HepG2 (cell line): ENCODE results near the gene SH3D19. TPM values are rescaled to one million over a fixed set of nuclear protein-coding genes. Genes with fewer than 3 reads are reported as not detected.

Experiments used
- ATAC-seq: fragments of 200-7000 bp; cut with Tn5 transposase; 3 replicates; pipeline ENCODE4 v1.9.1; 2020; ENCODE audit warnings: mild to moderate bottlenecking, moderate library complexity
- BruUV-seq: library from RNA; stranded (reverse); fragments of 400-500 nt; replicated peaks from 2 replicates; lab custom pipeline; 2021; lab: Mats Ljungman, UMichigan
- CTCF ChIA-PET: fragments of 300-600 bp; formaldehyde crosslinking; extraction: SDS; loops from one replicate; lab custom pipeline; 2021; ENCODE audit warnings: low total read pairs, inconsistent platforms, low intra/inter-chr PET ratio; lab: Yijun Ruan, JAX
- POLR2A ChIA-PET: fragments of 350-600 bp; sonication (Branson Sonifier 250); formaldehyde crosslinking; loops from one replicate; lab custom pipeline; 2020; ENCODE audit warnings: antibody characterized with exemption, inconsistent platforms; lab: Yijun Ruan, JAX
- DNase-seq: peaks from one replicate; pipeline ENCODE4 v3.0.0-alpha.2; 2015; ENCODE audit warnings: low spot score
- FAIRE-seq: peaks from 3 replicates; lab custom pipeline; 2011; peaks lifted over from hg19 to GRCh38; lab: Jason Lieb, UNC
- H2AFZ ChIP-seq: one replicate; pipeline ENCODE4 v1.6.1; 2011; ENCODE audit warnings: low read length, inconsistent platforms
- H3K27ac ChIP-seq: fragments of 300-600 bp; 3 replicates; pipeline ENCODE4 v1.8.0; 2011; ENCODE audit warnings: mixed run types, mild to moderate bottlenecking, mixed read lengths, low read length, inconsistent platforms; ENCODE audit not compliant: insufficient read depth; ENCODE audit errors: extremely low read length
- H3K27me3 ChIP-seq, 2 experiments: fragments of 200-600 bp in 1 of 2; 2 replicates in 1 of 2; 3 replicates in 1 of 2; pipeline versions ENCODE4 v1.6.0 to v1.8.0; 2011; ENCODE audit warnings: low read length in 2 of 2, mild to moderate bottlenecking in 2 of 2, moderate library complexity in 2 of 2, inconsistent platforms in 1 of 2; ENCODE audit not compliant: insufficient read depth in 2 of 2, control insufficient read depth in 1 of 2
- H3K36me3 ChIP-seq, 2 experiments: fragments of 200-600 bp in 1 of 2; replicated peaks in 1 of 2; 2 replicates in 1 of 2; 3 replicates in 1 of 2; pipeline versions ENCODE4 v1.5.1 to v1.8.0; 2011; ENCODE audit warnings: low read length in 2 of 2, inconsistent platforms in 1 of 2; ENCODE audit not compliant: insufficient read depth in 2 of 2, control insufficient read depth in 1 of 2
- H3K4me1 ChIP-seq: 2 replicates; pipeline ENCODE4 v1.5.1; 2012; ENCODE audit warnings: low read length, inconsistent platforms; ENCODE audit not compliant: insufficient read depth
- H3K4me2 ChIP-seq: 2 replicates; pipeline ENCODE4 v1.6.0; 2011; ENCODE audit warnings: low read depth, low read length, inconsistent platforms
- H3K4me3 ChIP-seq, 3 experiments: fragments of 200-600 bp in 1 of 3; sonication (generic), shearing (Covaris generic) in 1 of 3; replicated peaks in 1 of 3; 2 replicates each; pipeline ENCODE4 v1.5.1; 2011 to 2016; ENCODE audit warnings: low read length in 3 of 3, inconsistent platforms in 2 of 3, low read depth in 2 of 3, mild to moderate bottlenecking in 2 of 3, control low read depth in 1 of 3, mixed read lengths in 1 of 3; ENCODE audit not compliant: insufficient read depth in 1 of 3
- H3K79me2 ChIP-seq: one replicate; pipeline ENCODE4 v1.6.1; 2011; ENCODE audit warnings: low read length, inconsistent platforms; ENCODE audit not compliant: insufficient read depth
- H3K9ac ChIP-seq: 2 replicates; pipeline ENCODE4 v1.6.0; 2011; ENCODE audit warnings: mild to moderate bottlenecking, low read depth, low read length, inconsistent platforms; ENCODE audit not compliant: insufficient read depth
- H3K9me3 ChIP-seq: 2 replicates; pipeline ENCODE4 v1.5.1; 2012; ENCODE audit warnings: mild to moderate bottlenecking, low read length
- H4K20me1 ChIP-seq: 2 replicates; pipeline ENCODE4 v1.6.0; 2011; ENCODE audit warnings: inconsistent platforms, mild to moderate bottlenecking, low read length, moderate library complexity; ENCODE audit not compliant: insufficient read depth
- ASH2L ChIP-seq: fragments of 300-600, 200-600 bp; sonication (generic); IDR thresholded peaks from 2 replicates; pipeline ENCODE4 v1.7.0; 2017; ENCODE audit warnings: low read depth, mild to moderate bottlenecking, moderate library complexity, mixed read lengths, low read length; ENCODE audit not compliant: insufficient read length
- FOSL2 ChIP-seq: sonication (generic); formaldehyde crosslinking; IDR thresholded peaks from 2 replicates; pipeline ENCODE4 v1.4.0; 2020; ENCODE audit warnings: missing genetic modification reagents
- RFXAP ChIP-seq: sonication (generic); formaldehyde crosslinking; IDR thresholded peaks from 2 replicates; pipeline ENCODE4 v1.4.0; 2020; ENCODE audit warnings: missing genetic modification reagents, borderline replicate concordance
- RORA ChIP-seq: sonication (generic); formaldehyde crosslinking; IDR thresholded peaks from 2 replicates; pipeline ENCODE4 v1.5.0; 2020; ENCODE audit warnings: mild to moderate bottlenecking, missing genetic modification reagents, moderate library complexity
- ZNF136 ChIP-seq: sonication (generic); formaldehyde crosslinking; IDR thresholded peaks from 2 replicates; pipeline ENCODE4 v1.8.1; 2022; ENCODE audit warnings: low read depth, mild to moderate bottlenecking, moderate library complexity, missing genetic modification reagents
- WGBS: methylation state at CpG from one replicate; pipeline ENCODE4 v1.1.6; 2017; ENCODE audit warnings: low lambda C conversion rate; 5-methylcytosine and 5-hydroxymethylcytosine counted together
- in situ Hi-C: cut with HindIII; loops from 2 replicates; pipeline ENCODE4 v1.10.0; 2017; ENCODE audit warnings: low pct_unique_long_range_greater_than_20kb; ENCODE audit not compliant: extremely low pct_ligation_motif_present
- intact Hi-C: fragments of 100-400 bp; cut with micrococcal nuclease; formaldehyde crosslinking; loops from one replicate; pipeline ENCODE4 v1.10.0; 2022; ENCODE audit not compliant: unreplicated experiment
- polyA plus RNA-seq, 8 experiments: library from polyadenylated mRNA; depleted of rRNA in 3 of 8; stranded (reverse) in 7 of 8; unstranded in 1 of 8; fragments of >200 nt; fragmentation: Illumina TruSeq in 4 of 8; extraction: Trizol in 4 of 8; gene quantifications; 2 replicates each; pipeline versions ENCODE4 v1.2.1 to v1.2.3, GENCODE V29; 2011 to 2016; ENCODE audit warnings: low read depth in 4 of 8, missing spikeins in 1 of 8, mixed read lengths in 1 of 8; ENCODE audit not compliant: insufficient read depth in 1 of 8
- total RNA-seq, 5 experiments: library from RNA; depleted of rRNA; stranded (reverse); fragments of >200 nt; fragmentation: Illumina TruSeq; extraction: Trizol; gene quantifications; 2 replicates each; pipeline ENCODE4 v1.2.3, GENCODE V29; 2016; ENCODE audit warnings: low read depth in 1 of 5
- TF ChIP-seq, protein P1 (sequence below): sonication (generic); formaldehyde crosslinking; IDR thresholded peaks from 2 replicates; pipeline ENCODE4 v1.8.0; 2022; ENCODE audit warnings: mild to moderate bottlenecking, missing genetic modification reagents; ENCODE audit not compliant: insufficient replicate concordance

Gene SH3D19
- total and polyA plus RNA-seq, 2 of the 13 experiments (the other 11 are each of a cell fraction or from before 2014, with no cell fraction given): 31.2 to 38.0 TPM

DNA sequence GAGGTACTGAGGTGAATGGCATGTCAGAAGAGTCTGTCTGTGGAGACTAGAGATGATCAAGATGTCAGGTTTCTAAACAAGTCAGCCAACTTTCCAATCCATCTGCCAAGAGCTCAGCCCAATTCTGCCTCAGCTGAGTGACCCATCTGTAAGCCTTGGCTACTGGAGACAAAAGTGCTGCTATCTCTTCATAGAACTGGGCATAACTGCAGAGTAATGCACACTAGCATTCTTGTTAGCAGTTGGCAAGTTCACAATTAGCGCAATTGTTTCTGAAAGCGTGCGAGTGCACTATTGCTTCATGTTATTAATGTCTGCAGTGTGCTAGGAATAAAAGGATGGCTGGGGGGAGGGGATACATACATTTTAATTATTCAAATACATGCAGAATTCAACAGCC, 32.9 kb upstream of the SH3D19 start (continued):
- TF ChIP-seq ASH2L: no peak

DNA sequence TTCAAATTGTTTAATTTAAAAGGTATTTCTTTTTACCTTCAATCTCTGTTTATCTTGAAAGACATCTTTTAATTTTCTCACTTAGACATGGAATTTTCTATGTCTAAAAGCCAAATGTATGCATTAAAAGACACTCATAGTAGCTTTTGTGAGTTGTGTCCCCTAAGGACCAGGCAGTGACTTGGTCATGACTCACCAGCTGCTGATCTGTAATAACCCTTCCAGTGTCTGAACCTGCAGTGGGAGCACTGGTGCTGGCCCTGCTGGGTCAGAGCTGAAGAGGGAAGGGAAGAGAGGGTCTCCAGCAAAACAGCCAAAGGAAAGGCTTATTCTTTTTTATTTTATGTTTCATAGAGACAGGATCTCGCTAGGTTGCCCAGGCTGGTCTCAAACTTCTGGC, 31.1 kb upstream of the SH3D19 start:
- H3K4me1 ChIP-seq: peaks cover 7% of the 10 kb centered on the region
- WGBS: 38% methylated on average over 1 of the region's 1 CpG
- no peak overlapping the region for H3K27ac ChIP-seq
- H3K79me2 ChIP-seq: no peaks in the 10 kb centered on the region
- no peaks in the 10 kb centered on the region for H3K36me3 ChIP-seq
- H2AFZ ChIP-seq: no peak overlapping the region
- no peak overlapping the region for H3K4me2 ChIP-seq
- H3K9ac ChIP-seq: no peak overlapping the region
- intact Hi-C loops: no loop called here
- ATAC-seq (peak; percentile 48; the same call in 1 of the 3 replicates), DNase-seq (no peak), FAIRE-seq (no peak)
- ChIA-PET POLR2A (interaction anchor here (3.0 kb wide), 1 partner anchor 31 kb away, joined by 11 read pairs; the partner anchor contains the start of gene SH3D19), CTCF (no interaction called here)
- BruUV-seq: no TSS peak
- in situ Hi-C loops: loop anchor here (25.0 kb wide), 1 partner anchor 244 kb away; no protein-coding TSS in a partner anchor
- no peaks in the 10 kb centered on the region for H4K20me1 ChIP-seq
- no peaks in the 10 kb centered on the region for H3K27me3 ChIP-seq
- H3K9me3 ChIP-seq: no peaks in the 10 kb centered on the region
- TF ChIP-seq ZNF136 (CRISPR knock-in tag): no peak
- peak; percentile 62 for TF ChIP-seq FOSL2 (CRISPR knock-in tag)
- TF ChIP-seq RFXAP (CRISPR knock-in tag): no peak
- TF ChIP-seq RORA (CRISPR knock-in tag): no peak
- TF ChIP-seq, protein P1, sequence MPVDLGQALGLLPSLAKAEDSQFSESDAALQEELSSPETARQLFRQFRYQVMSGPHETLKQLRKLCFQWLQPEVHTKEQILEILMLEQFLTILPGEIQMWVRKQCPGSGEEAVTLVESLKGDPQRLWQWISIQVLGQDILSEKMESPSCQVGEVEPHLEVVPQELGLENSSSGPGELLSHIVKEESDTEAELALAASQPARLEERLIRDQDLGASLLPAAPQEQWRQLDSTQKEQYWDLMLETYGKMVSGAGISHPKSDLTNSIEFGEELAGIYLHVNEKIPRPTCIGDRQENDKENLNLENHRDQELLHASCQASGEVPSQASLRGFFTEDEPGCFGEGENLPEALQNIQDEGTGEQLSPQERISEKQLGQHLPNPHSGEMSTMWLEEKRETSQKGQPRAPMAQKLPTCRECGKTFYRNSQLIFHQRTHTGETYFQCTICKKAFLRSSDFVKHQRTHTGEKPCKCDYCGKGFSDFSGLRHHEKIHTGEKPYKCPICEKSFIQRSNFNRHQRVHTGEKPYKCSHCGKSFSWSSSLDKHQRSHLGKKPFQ (CRISPR knock-in tag): no peak
- H3K4me3 ChIP-seq: no peak overlapping the region
